Endodermal cell (in vitro differentiated cells): ENCODE results near the gene DHX34. TPM values are rescaled to one million over a fixed set of nuclear protein-coding genes. Genes with fewer than 3 reads are reported as not detected.

Source experiments
- DNase-seq: peaks from one replicate; pipeline ENCODE4 v3.0.0-alpha.2; 2017
- H3K27ac ChIP-seq: 2 replicates; pipeline ENCODE4 v1.5.1; 2013; ENCODE audit warnings: mild to moderate bottlenecking, low read depth, low read length, moderate library complexity
- H3K27me3 ChIP-seq: 2 replicates; pipeline ENCODE4 v1.6.1; 2013; ENCODE audit warnings: mild to moderate bottlenecking, low read length, moderate library complexity; ENCODE audit not compliant: insufficient read depth, control insufficient read depth, poor library complexity, severe bottlenecking
- H3K36me3 ChIP-seq: 2 replicates; pipeline ENCODE4 v1.7.0; 2013; ENCODE audit warnings: mild to moderate bottlenecking, low read length, moderate library complexity; ENCODE audit not compliant: control insufficient read depth, insufficient read depth
- H3K4me1 ChIP-seq: one replicate; pipeline ENCODE4 v1.7.0; 2013; ENCODE audit warnings: low read length; ENCODE audit not compliant: control insufficient read depth, insufficient read depth
- H3K4me3 ChIP-seq: 2 replicates; pipeline ENCODE4 v1.5.1; 2013; ENCODE audit warnings: mild to moderate bottlenecking, low read length, moderate library complexity
- H3K9ac ChIP-seq: 2 replicates; pipeline ENCODE4 v1.6.1; 2013; ENCODE audit warnings: mild to moderate bottlenecking, low read length, moderate library complexity; ENCODE audit not compliant: poor library complexity, severe bottlenecking; ENCODE audit errors: extremely low read depth
- H3K9me3 ChIP-seq: 2 replicates; pipeline ENCODE4 v1.6.1; 2013; ENCODE audit warnings: mild to moderate bottlenecking, low read length, moderate library complexity; ENCODE audit not compliant: control insufficient read depth
- H3K27ac Mint-ChIP-seq: 2 replicates; pipeline ENCODE4 v1.8.0; 2020; ENCODE audit warnings: mixed read lengths
- H3K27me3 Mint-ChIP-seq: 2 replicates; pipeline ENCODE4 v1.8.0; 2021; ENCODE audit warnings: mild to moderate bottlenecking, mixed read lengths; ENCODE audit not compliant: insufficient read depth
- H3K36me3 Mint-ChIP-seq: 2 replicates; pipeline ENCODE4 v1.8.0; 2020; ENCODE audit warnings: low read depth, mixed read lengths
- H3K4me1 Mint-ChIP-seq: 2 replicates; pipeline ENCODE4 v1.8.0; 2020; ENCODE audit warnings: mixed read lengths
- H3K4me3 Mint-ChIP-seq: 2 replicates; pipeline ENCODE4 v1.8.0; 2020; ENCODE audit warnings: mild to moderate bottlenecking, moderate library complexity, mixed read lengths
- H3K9me3 Mint-ChIP-seq: 2 replicates; pipeline ENCODE4 v1.8.0; 2020; ENCODE audit warnings: mild to moderate bottlenecking, mixed read lengths
- WGBS, 2 experiments: methylation state at CpG; one replicate each; pipeline versions ENCODE4 v1.1.5 to v1.1.7; 2013; ENCODE audit warnings: missing lambda C conversion rate in 2 of 2, mixed read lengths in 1 of 2; ENCODE audit not compliant: insufficient coverage in 1 of 2, insufficient read length in 1 of 2; 5-methylcytosine and 5-hydroxymethylcytosine counted together
- total RNA-seq, 2 donors: library from RNA; stranded (reverse); fragmentation: NEBNext Ultra II Directional in 1 of 2; extraction: Animal tissue kit (Norgen Biotek cat#: 25700) in 1 of 2; gene quantifications; 2 replicates in 1 of 2; 3 replicates in 1 of 2; pipeline ENCODE4 v1.2.1, GENCODE V29; 2021
- TF ChIP-seq, protein P1 (sequence below): fragments of 200-600 bp; sonication (generic); conservative IDR thresholded peaks from 2 replicates; pipeline ENCODE4 v1.5.0; 2021; ENCODE audit warnings: antibody characterized with exemption, mild to moderate bottlenecking

The DHX34 gene
- total RNA-seq, 2 donors from 2014 or later: 36.9 to 43.9 TPM

DNA sequence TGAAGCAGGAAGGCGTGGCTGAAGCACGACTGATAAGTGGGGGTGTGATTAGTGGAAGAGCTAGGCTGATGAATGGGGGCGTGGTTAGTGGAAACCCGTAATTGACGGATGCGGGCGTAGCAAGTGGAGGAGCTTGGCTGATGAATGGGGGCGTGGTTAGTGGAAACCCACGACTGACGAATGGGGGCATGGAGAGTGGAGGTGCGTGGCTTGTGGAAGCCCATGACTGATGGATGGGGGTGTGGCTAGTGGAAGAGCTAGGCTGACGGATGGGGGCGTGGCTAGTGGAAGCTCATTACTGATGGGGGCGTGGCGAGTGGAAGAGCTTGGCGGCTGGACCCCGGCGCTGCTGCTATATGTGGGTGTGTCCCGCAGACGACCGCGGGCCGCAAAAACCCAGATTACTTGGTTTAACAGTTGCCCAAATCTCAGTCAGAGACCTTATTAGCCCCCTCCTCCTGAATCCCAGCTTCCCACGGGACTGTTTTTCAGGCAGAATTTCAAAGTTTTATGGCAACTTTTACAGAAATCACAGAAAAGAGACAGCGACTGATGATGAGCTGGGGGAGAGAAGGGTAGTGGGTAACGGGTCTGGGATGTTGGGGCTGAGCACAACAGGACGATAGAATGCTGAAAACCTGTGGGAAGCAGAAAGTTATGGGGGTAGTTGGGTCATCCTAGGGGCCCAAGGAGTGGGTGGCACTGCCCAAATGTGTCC is 79.2 kb downstream of the DHX34 start:
- peaks cover 5% of the 10 kb centered on the region for H3K4me1 Mint-ChIP-seq
- TF ChIP-seq, protein P1, sequence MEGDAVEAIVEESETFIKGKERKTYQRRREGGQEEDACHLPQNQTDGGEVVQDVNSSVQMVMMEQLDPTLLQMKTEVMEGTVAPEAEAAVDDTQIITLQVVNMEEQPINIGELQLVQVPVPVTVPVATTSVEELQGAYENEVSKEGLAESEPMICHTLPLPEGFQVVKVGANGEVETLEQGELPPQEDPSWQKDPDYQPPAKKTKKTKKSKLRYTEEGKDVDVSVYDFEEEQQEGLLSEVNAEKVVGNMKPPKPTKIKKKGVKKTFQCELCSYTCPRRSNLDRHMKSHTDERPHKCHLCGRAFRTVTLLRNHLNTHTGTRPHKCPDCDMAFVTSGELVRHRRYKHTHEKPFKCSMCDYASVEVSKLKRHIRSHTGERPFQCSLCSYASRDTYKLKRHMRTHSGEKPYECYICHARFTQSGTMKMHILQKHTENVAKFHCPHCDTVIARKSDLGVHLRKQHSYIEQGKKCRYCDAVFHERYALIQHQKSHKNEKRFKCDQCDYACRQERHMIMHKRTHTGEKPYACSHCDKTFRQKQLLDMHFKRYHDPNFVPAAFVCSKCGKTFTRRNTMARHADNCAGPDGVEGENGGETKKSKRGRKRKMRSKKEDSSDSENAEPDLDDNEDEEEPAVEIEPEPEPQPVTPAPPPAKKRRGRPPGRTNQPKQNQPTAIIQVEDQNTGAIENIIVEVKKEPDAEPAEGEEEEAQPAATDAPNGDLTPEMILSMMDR: no peak
- no peaks in the 10 kb centered on the region for H3K36me3 Mint-ChIP-seq
- no peak overlapping the region for H3K27ac Mint-ChIP-seq
- H3K4me3 Mint-ChIP-seq: no peak overlapping the region
- WGBS, 2 experiments: 3% methylated on average over 20 to 27 of the region's 27 CpGs
- Histone ChIP-seq H3K4me3 (peak overlapping the region; percentile 78), H3K9me3 (no peaks in the 10 kb centered on the region), H3K4me1 (no peaks in the 10 kb centered on the region), H3K27ac (no peak overlapping the region), H3K36me3 (no peaks in the 10 kb centered on the region), H3K27me3 (peaks cover 14% of the 10 kb centered on the region), H3K9ac (no peak overlapping the region)
- peaks cover 43% of the 10 kb centered on the region for H3K27me3 Mint-ChIP-seq
- peak; percentile 100 for DNase-seq
- no peaks in the 10 kb centered on the region for H3K9me3 Mint-ChIP-seq

DNA sequence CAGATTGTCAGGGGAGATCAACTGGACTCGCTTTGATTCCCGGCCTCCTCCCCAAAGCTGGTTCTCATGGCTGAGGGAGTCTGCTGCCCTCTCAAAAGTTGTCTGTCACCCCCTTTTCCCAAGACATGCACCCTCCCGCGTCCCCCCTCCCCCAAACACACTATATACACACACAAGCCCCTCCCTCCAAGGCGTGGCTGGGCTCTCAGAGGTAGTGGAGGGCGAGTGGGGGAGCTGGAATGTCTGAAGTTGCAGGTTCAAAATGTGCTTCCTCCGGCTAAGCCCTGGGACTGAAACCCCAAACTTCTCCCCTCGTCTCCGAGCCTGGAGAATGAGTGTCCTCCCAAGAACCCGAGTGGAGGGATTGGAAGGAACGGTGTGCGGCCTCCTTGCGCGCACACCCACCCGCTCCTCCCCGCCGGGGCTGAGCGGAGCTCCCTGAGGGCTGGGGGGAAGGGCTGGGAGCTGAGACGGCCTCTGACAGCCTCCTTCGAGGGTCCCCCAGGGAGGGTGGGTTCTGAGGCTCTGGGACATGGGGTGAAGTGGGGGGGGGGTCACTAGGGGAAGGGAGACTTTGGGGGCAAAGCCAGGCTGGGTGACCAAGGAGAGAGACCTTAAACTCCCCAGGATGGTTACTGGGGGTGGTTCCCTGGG is 80.2 kb downstream of the DHX34 start:
- Mint-ChIP-seq H3K4me1 (peaks cover 5% of the 10 kb centered on the region), H3K27me3 (peaks cover 38% of the 10 kb centered on the region), H3K27ac (no peak overlapping the region), H3K4me3 (peak overlapping the region; percentile 46), H3K36me3 (no peaks in the 10 kb centered on the region), H3K9me3 (no peaks in the 10 kb centered on the region)
- H3K36me3 ChIP-seq: no peaks in the 10 kb centered on the region
- no peak overlapping the region for H3K9ac ChIP-seq
- no peaks in the 10 kb centered on the region for H3K9me3 ChIP-seq
- TF ChIP-seq, protein P1: no peak
- WGBS, 2 experiments: 56 to 64% methylated on average over 12 to 19 of the region's 20 CpGs
- no peak overlapping the region for H3K27ac ChIP-seq
- H3K4me1 ChIP-seq: no peaks in the 10 kb centered on the region
- peak; percentile 78 for DNase-seq
- H3K4me3 ChIP-seq: no peak overlapping the region
- H3K27me3 ChIP-seq: peaks cover 14% of the 10 kb centered on the region

DNA sequence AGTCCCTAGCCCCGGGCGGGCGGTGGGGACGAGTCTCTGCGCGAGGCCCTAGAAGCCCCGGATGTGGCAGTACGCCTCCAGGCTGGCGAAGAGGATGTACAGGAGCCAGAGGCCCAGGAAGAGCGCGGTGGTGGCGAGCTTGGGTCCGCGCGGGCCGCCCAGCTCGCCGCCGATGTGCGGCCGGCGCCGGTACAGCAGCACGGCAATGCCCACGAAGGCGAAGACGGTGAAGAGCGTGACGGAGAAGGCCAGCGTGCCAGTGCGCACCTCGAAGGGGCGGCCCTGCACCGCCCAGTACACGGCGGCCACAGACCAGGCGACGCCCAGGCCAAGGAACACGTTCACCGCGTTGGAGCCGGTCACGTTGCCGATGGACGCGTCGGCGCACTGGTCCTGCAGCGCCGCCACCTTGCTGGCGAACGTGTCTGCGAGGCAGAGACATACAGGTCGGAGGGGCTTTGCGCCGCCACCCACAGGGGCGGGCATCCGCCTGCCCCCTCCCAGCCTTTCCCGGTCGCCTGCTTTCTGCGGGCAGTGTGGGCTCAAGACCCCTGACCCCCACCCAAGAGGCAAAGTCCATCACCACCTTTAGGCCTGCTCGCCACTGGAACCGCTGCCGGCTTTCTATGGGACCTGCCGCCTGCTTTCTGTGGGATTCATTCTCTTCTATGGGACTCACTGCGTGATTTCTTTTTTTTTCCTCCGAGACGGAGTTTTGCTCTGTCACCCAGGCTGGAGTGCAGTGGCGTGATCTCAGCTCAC is 81.1 kb downstream of the DHX34 start:
- peak overlapping the region; percentile 46 for H3K4me3 Mint-ChIP-seq
- H3K27me3 Mint-ChIP-seq: peaks cover 36% of the 10 kb centered on the region
- Histone ChIP-seq H3K27me3 (peaks cover 14% of the 10 kb centered on the region), H3K27ac (no peak overlapping the region), H3K4me3 (no peak overlapping the region), H3K9me3 (no peaks in the 10 kb centered on the region), H3K4me1 (no peaks in the 10 kb centered on the region), H3K9ac (no peak overlapping the region), H3K36me3 (no peaks in the 10 kb centered on the region)
- peak; percentile 88 for DNase-seq
- no peaks in the 10 kb centered on the region for H3K36me3 Mint-ChIP-seq
- WGBS, 2 experiments: 25 to 37% methylated on average over 32 to 69 of the region's 69 CpGs
- peaks cover 5% of the 10 kb centered on the region for H3K4me1 Mint-ChIP-seq
- no peak overlapping the region for H3K27ac Mint-ChIP-seq
- no peaks in the 10 kb centered on the region for H3K9me3 Mint-ChIP-seq
- TF ChIP-seq, protein P1: peak; percentile 67
